ENCODE data around the gene KIAA1755.

GRCh38 chr20:38177201-38177600, 83.3 kb downstream of the KIAA1755 start:
- TF ChIP-seq CTCF (IDR thresholded peaks at IDR 0.05) (no peak), POLR2A (IDR thresholded peaks at IDR 0.05) (no peak)
